HepG2 (cell line): Measurements from ENCODE around the gene SLC15A1. TPM values are rescaled to one million over a fixed set of nuclear protein-coding genes. Genes with fewer than 3 reads are reported as not detected.

Source experiments
- ATAC-seq: fragments of 200-7000 bp; cut with Tn5 transposase; 3 replicates; pipeline ENCODE4 v1.9.1; 2020; ENCODE audit warnings: mild to moderate bottlenecking, moderate library complexity
- BruUV-seq: library from RNA; stranded (reverse); fragments of 400-500 nt; replicated peaks from 2 replicates; lab custom pipeline; 2021; lab: Mats Ljungman, UMichigan
- CTCF ChIA-PET: fragments of 300-600 bp; formaldehyde crosslinking; extraction: SDS; loops from one replicate; lab custom pipeline; 2021; ENCODE audit warnings: low total read pairs, inconsistent platforms, low intra/inter-chr PET ratio; lab: Yijun Ruan, JAX
- POLR2A ChIA-PET: fragments of 350-600 bp; sonication (Branson Sonifier 250); formaldehyde crosslinking; loops from one replicate; lab custom pipeline; 2020; ENCODE audit warnings: antibody characterized with exemption, inconsistent platforms; lab: Yijun Ruan, JAX
- DNase-seq: peaks from one replicate; pipeline ENCODE4 v3.0.0-alpha.2; 2015; ENCODE audit warnings: low spot score
- FAIRE-seq: peaks from 3 replicates; lab custom pipeline; 2011; peaks lifted over from hg19 to GRCh38; lab: Jason Lieb, UNC
- H2AFZ ChIP-seq: one replicate; pipeline ENCODE4 v1.6.1; 2011; ENCODE audit warnings: low read length, inconsistent platforms
- H3K27ac ChIP-seq: fragments of 300-600 bp; 3 replicates; pipeline ENCODE4 v1.8.0; 2011; ENCODE audit warnings: mixed run types, mild to moderate bottlenecking, mixed read lengths, low read length, inconsistent platforms; ENCODE audit not compliant: insufficient read depth; ENCODE audit errors: extremely low read length
- H3K27me3 ChIP-seq, 2 experiments: fragments of 200-600 bp in 1 of 2; 2 replicates in 1 of 2; 3 replicates in 1 of 2; pipeline versions ENCODE4 v1.6.0 to v1.8.0; 2011; ENCODE audit warnings: low read length in 2 of 2, mild to moderate bottlenecking in 2 of 2, moderate library complexity in 2 of 2, inconsistent platforms in 1 of 2; ENCODE audit not compliant: insufficient read depth in 2 of 2, control insufficient read depth in 1 of 2
- H3K36me3 ChIP-seq, 2 experiments: fragments of 200-600 bp in 1 of 2; replicated peaks in 1 of 2; 2 replicates in 1 of 2; 3 replicates in 1 of 2; pipeline versions ENCODE4 v1.5.1 to v1.8.0; 2011; ENCODE audit warnings: low read length in 2 of 2, inconsistent platforms in 1 of 2; ENCODE audit not compliant: insufficient read depth in 2 of 2, control insufficient read depth in 1 of 2
- H3K4me1 ChIP-seq: 2 replicates; pipeline ENCODE4 v1.5.1; 2012; ENCODE audit warnings: low read length, inconsistent platforms; ENCODE audit not compliant: insufficient read depth
- H3K4me2 ChIP-seq: 2 replicates; pipeline ENCODE4 v1.6.0; 2011; ENCODE audit warnings: low read depth, low read length, inconsistent platforms
- H3K4me3 ChIP-seq, 3 experiments: fragments of 200-600 bp in 1 of 3; sonication (generic), shearing (Covaris generic) in 1 of 3; replicated peaks in 1 of 3; 2 replicates each; pipeline ENCODE4 v1.5.1; 2011 to 2016; ENCODE audit warnings: low read length in 3 of 3, inconsistent platforms in 2 of 3, low read depth in 2 of 3, mild to moderate bottlenecking in 2 of 3, control low read depth in 1 of 3, mixed read lengths in 1 of 3; ENCODE audit not compliant: insufficient read depth in 1 of 3
- H3K79me2 ChIP-seq: one replicate; pipeline ENCODE4 v1.6.1; 2011; ENCODE audit warnings: low read length, inconsistent platforms; ENCODE audit not compliant: insufficient read depth
- H3K9ac ChIP-seq: 2 replicates; pipeline ENCODE4 v1.6.0; 2011; ENCODE audit warnings: mild to moderate bottlenecking, low read depth, low read length, inconsistent platforms; ENCODE audit not compliant: insufficient read depth
- H3K9me3 ChIP-seq: 2 replicates; pipeline ENCODE4 v1.5.1; 2012; ENCODE audit warnings: mild to moderate bottlenecking, low read length
- H4K20me1 ChIP-seq: 2 replicates; pipeline ENCODE4 v1.6.0; 2011; ENCODE audit warnings: inconsistent platforms, mild to moderate bottlenecking, low read length, moderate library complexity; ENCODE audit not compliant: insufficient read depth
- ARNT ChIP-seq: fragments of 450-650 bp; IDR thresholded peaks from 2 replicates; pipeline ENCODE4 v1.6.1; 2017
- CAMTA2 ChIP-seq: sonication (generic); formaldehyde crosslinking; IDR thresholded peaks from 2 replicates; pipeline ENCODE4 v1.4.0; 2020; ENCODE audit warnings: mild to moderate bottlenecking, missing genetic modification reagents, borderline replicate concordance
- KDM6A ChIP-seq: IDR thresholded peaks from 2 replicates; pipeline ENCODE4 v1.6.1; 2016; ENCODE audit warnings: low read depth
- MXI1 ChIP-seq: IDR thresholded peaks from 3 replicates; pipeline ENCODE4 v1.6.1; 2012; ENCODE audit warnings: low read depth, low read length, inconsistent platforms, borderline replicate concordance
- RAD21 ChIP-seq: fragments of 450-650 bp; formaldehyde crosslinking; IDR thresholded peaks from 2 replicates; pipeline ENCODE4 v1.5.0; 2020; ENCODE audit warnings: mild to moderate bottlenecking
- SCMH1 ChIP-seq: sonication (generic); formaldehyde crosslinking; IDR thresholded peaks from 2 replicates; pipeline ENCODE4 v1.9.0; 2021; ENCODE audit warnings: missing genetic modification reagents, mild to moderate bottlenecking, borderline replicate concordance
- STAT5B ChIP-seq: sonication (generic); formaldehyde crosslinking; IDR thresholded peaks from 2 replicates; pipeline ENCODE4 v1.4.0; 2020; ENCODE audit warnings: missing genetic modification reagents
- ZBTB10 ChIP-seq: sonication (generic); formaldehyde crosslinking; IDR thresholded peaks from 2 replicates; pipeline ENCODE4 v1.4.0; 2020; ENCODE audit warnings: missing genetic modification reagents, borderline replicate concordance
- ZFP36 ChIP-seq: fragments of 150-350 bp; IDR thresholded peaks from 2 replicates; pipeline ENCODE4 v1.6.1; 2018; ENCODE audit warnings: borderline replicate concordance, low read length, low read depth; ENCODE audit not compliant: partially characterized antibody
- ZNF232 ChIP-seq: sonication (generic); formaldehyde crosslinking; IDR thresholded peaks from 2 replicates; pipeline ENCODE4 v1.4.0; 2020; ENCODE audit warnings: missing genetic modification reagents, borderline replicate concordance
- ZNF276 ChIP-seq: sonication (generic); formaldehyde crosslinking; IDR thresholded peaks from 2 replicates; pipeline ENCODE4 v1.4.0; 2020; ENCODE audit warnings: mild to moderate bottlenecking, low read depth, missing genetic modification reagents
- ZNF33B ChIP-seq: sonication (generic); formaldehyde crosslinking; IDR thresholded peaks from 2 replicates; pipeline ENCODE4 v1.5.1; 2020; ENCODE audit warnings: mild to moderate bottlenecking, missing genetic modification reagents
- ZNF484 ChIP-seq: sonication (generic); formaldehyde crosslinking; IDR thresholded peaks from 2 replicates; pipeline ENCODE4 v1.5.1; 2020; ENCODE audit warnings: mild to moderate bottlenecking, low read depth, missing genetic modification reagents, borderline replicate concordance
- ZNF552 ChIP-seq: sonication (generic); formaldehyde crosslinking; IDR thresholded peaks from 2 replicates; pipeline ENCODE4 v1.9.0; 2022; ENCODE audit warnings: missing genetic modification reagents, mild to moderate bottlenecking, borderline replicate concordance
- ZNF597 ChIP-seq: sonication (generic); formaldehyde crosslinking; IDR thresholded peaks from 2 replicates; pipeline ENCODE4 v1.5.0; 2020; ENCODE audit warnings: missing genetic modification reagents
- ZNF7 ChIP-seq: IDR thresholded peaks from 2 replicates; pipeline ENCODE4 v1.6.1; 2016; ENCODE audit warnings: missing biosample characterization, missing genetic modification reagents
- WGBS: methylation state at CpG from one replicate; pipeline ENCODE4 v1.1.6; 2017; ENCODE audit warnings: low lambda C conversion rate; 5-methylcytosine and 5-hydroxymethylcytosine counted together
- in situ Hi-C: cut with HindIII; loops from 2 replicates; pipeline ENCODE4 v1.10.0; 2017; ENCODE audit warnings: low pct_unique_long_range_greater_than_20kb; ENCODE audit not compliant: extremely low pct_ligation_motif_present
- intact Hi-C: fragments of 100-400 bp; cut with micrococcal nuclease; formaldehyde crosslinking; loops from one replicate; pipeline ENCODE4 v1.10.0; 2022; ENCODE audit not compliant: unreplicated experiment
- polyA plus RNA-seq, 8 experiments: library from polyadenylated mRNA; depleted of rRNA in 3 of 8; stranded (reverse) in 7 of 8; unstranded in 1 of 8; fragments of >200 nt; fragmentation: Illumina TruSeq in 4 of 8; extraction: Trizol in 4 of 8; gene quantifications; 2 replicates each; pipeline versions ENCODE4 v1.2.1 to v1.2.3, GENCODE V29; 2011 to 2016; ENCODE audit warnings: low read depth in 4 of 8, missing spikeins in 1 of 8, mixed read lengths in 1 of 8; ENCODE audit not compliant: insufficient read depth in 1 of 8
- total RNA-seq, 5 experiments: library from RNA; depleted of rRNA; stranded (reverse); fragments of >200 nt; fragmentation: Illumina TruSeq; extraction: Trizol; gene quantifications; 2 replicates each; pipeline ENCODE4 v1.2.3, GENCODE V29; 2016; ENCODE audit warnings: low read depth in 1 of 5

The SLC15A1 gene
- total and polyA plus RNA-seq, 2 of the 13 experiments (the other 11 are each of a cell fraction or from before 2014, with no cell fraction given): 0.17 to 0.20 TPM

- no peak for ATAC-seq
- no peak for FAIRE-seq
- H4K20me1 ChIP-seq: no peaks in the 10 kb centered on the region
- H3K4me2 ChIP-seq: no peak overlapping the region
- in situ Hi-C loops (no loop called here), intact Hi-C loops (no loop called here)
- TF ChIP-seq ZFP36 (no peak), STAT5B (no peak), RAD21 (CRISPR knock-in tag) (no peak), ZNF33B (CRISPR knock-in tag) (no peak), ZNF232 (CRISPR knock-in tag) (no peak), ZNF597 (no peak), KDM6A (CRISPR knock-in tag) (no peak), CAMTA2 (CRISPR knock-in tag) (no peak), ZNF552 (CRISPR knock-in tag) (no peak), MXI1 (no peak), ZNF276 (no peak), ZNF7 (CRISPR knock-in tag) (no peak), ARNT (no peak), ZNF484 (CRISPR knock-in tag) (no peak), SCMH1 (CRISPR knock-in tag) (no peak), ZBTB10 (CRISPR knock-in tag) (no peak)
- H3K9ac ChIP-seq: no peak overlapping the region
- H3K36me3 ChIP-seq: no peaks in the 10 kb centered on the region
- H3K27ac ChIP-seq: no peak overlapping the region
- no peak overlapping the region for H3K4me3 ChIP-seq
- H3K9me3 ChIP-seq: no peaks in the 10 kb centered on the region
- H2AFZ ChIP-seq: no peak overlapping the region
- BruUV-seq: no TSS peak
- H3K4me1 ChIP-seq: no peaks in the 10 kb centered on the region
- CTCF ChIA-PET: no interaction called here
- POLR2A ChIA-PET: no interaction called here
- WGBS: 83% methylated on average over 6 of the region's 10 CpGs
- H3K27me3 ChIP-seq: peaks cover 0 to 19% of the 10 kb centered on the region in 2 experiments; a peak in 3 of 5 replicates
- H3K79me2 ChIP-seq: no peaks in the 10 kb centered on the region
- DNase-seq: no peak
Measured at GRCh38 chr13:98785405-98785804, 32.9 kb upstream of the SLC15A1 start.
